Keratinocyte (primary cell): ENCODE data around the gene TIAM1. TPM values are rescaled to one million over a fixed set of nuclear protein-coding genes. Genes with fewer than 3 reads are reported as not detected.
A peak's percentile ranks its signal among the peaks of the same experiment; 100 is the strongest.

Experiments
- DNase-seq: peaks from one replicate; pipeline ENCODE4 v3.0.0-alpha.2; 2011; ENCODE audit warnings: low read depth, missing footprints, low spot score
- FAIRE-seq: peaks from 2 replicates; lab custom pipeline; 2011; peaks lifted over from hg19 to GRCh38; lab: Jason Lieb, UNC
- H2AFZ ChIP-seq: 2 replicates; pipeline ENCODE4 v1.6.0; 2012; ENCODE audit warnings: low read length, control low read depth, inconsistent platforms; ENCODE audit not compliant: control insufficient read depth
- H3K27ac ChIP-seq: 2 replicates; pipeline ENCODE4 v1.5.1; 2011; ENCODE audit warnings: low read length; ENCODE audit not compliant: control insufficient read depth, insufficient read depth
- H3K27me3 ChIP-seq: 3 replicates; pipeline ENCODE4 v1.6.0; 2011; ENCODE audit warnings: low read length; ENCODE audit not compliant: control insufficient read depth, insufficient read depth; ENCODE audit errors: extremely low read depth
- H3K36me3 ChIP-seq, 2 experiments: 2 replicates in 1 of 2; 3 replicates in 1 of 2; pipeline ENCODE4 v1.5.1; 2011; ENCODE audit warnings: low read length in 2 of 2, mild to moderate bottlenecking in 1 of 2; ENCODE audit not compliant: control insufficient read depth in 2 of 2, insufficient read depth in 2 of 2; ENCODE audit errors: extremely low read depth in 1 of 2
- H3K4me1 ChIP-seq: 3 replicates; pipeline ENCODE4 v1.5.1; 2011; ENCODE audit warnings: low read length; ENCODE audit not compliant: control insufficient read depth, insufficient read depth; ENCODE audit errors: extremely low read depth
- H3K4me2 ChIP-seq: 3 replicates; pipeline ENCODE4 v1.6.0; 2011; ENCODE audit warnings: low read depth, low read length; ENCODE audit not compliant: control insufficient read depth, insufficient read depth; ENCODE audit errors: extremely low read depth
- H3K4me3 ChIP-seq, 3 experiments: fragments of 200-600 bp in 1 of 3; sonication (generic) in 1 of 3; 2 replicates in 2 of 3; 3 replicates in 1 of 3; pipeline ENCODE4 v1.5.1; 2011 to 2016; ENCODE audit warnings: low read length in 3 of 3, mild to moderate bottlenecking in 3 of 3, control low read depth in 2 of 3, inconsistent platforms in 1 of 3, low read depth in 1 of 3, mixed read lengths in 1 of 3, mixed run types in 1 of 3, moderate library complexity in 1 of 3; ENCODE audit not compliant: control insufficient read depth in 2 of 3, insufficient read depth in 2 of 3; ENCODE audit errors: extremely low read depth in 1 of 3
- H3K79me2 ChIP-seq: 2 replicates; pipeline ENCODE4 v1.6.0; 2012; ENCODE audit warnings: low read length; ENCODE audit not compliant: control insufficient read depth, insufficient read depth
- H3K9ac ChIP-seq: 3 replicates; pipeline ENCODE4 v1.6.0; 2011; ENCODE audit warnings: low read length; ENCODE audit not compliant: control insufficient read depth, insufficient read depth; ENCODE audit errors: extremely low read depth
- H3K9me1 ChIP-seq: 3 replicates; pipeline ENCODE4 v1.6.0; 2011; ENCODE audit warnings: low read length; ENCODE audit not compliant: control insufficient read depth, insufficient read depth; ENCODE audit errors: extremely low read depth
- H3K9me3 ChIP-seq: 2 replicates; pipeline ENCODE4 v1.5.1; 2012; ENCODE audit warnings: low read depth, low read length; ENCODE audit not compliant: control insufficient read depth
- H4K20me1 ChIP-seq: 3 replicates; pipeline ENCODE4 v1.6.0; 2011; ENCODE audit warnings: low read length; ENCODE audit not compliant: control insufficient read depth, insufficient read depth; ENCODE audit errors: extremely low read depth
- EZH2 ChIP-seq: IDR thresholded peaks from one replicate; pipeline ENCODE4 v1.6.1; 2012; ENCODE audit warnings: inconsistent platforms, mild to moderate bottlenecking, low read length, moderate library complexity
- dilution Hi-C: fragments of 300-500 bp; cut with MboI; formaldehyde crosslinking; loops from one replicate; pipeline ENCODE4 v1.7.0; 2020; ENCODE audit warnings: low sequenced_read_pairs; ENCODE audit not compliant: extremely low pct_ligation_motif_present
- polyA plus RNA-seq, 5 experiments: library from polyadenylated mRNA; depleted of rRNA in 3 of 5; stranded (reverse) in 3 of 5; stranded (forward) in 1 of 5; unstranded in 1 of 5; fragments of >200 nt; gene quantifications; 1 replicate in 1 of 5; 2 replicates in 3 of 5; 3 replicates in 1 of 5; pipeline versions ENCODE4 v1.2.1 to v1.2.3, GENCODE V29; 2011 to 2012; ENCODE audit warnings: missing spikeins in 2 of 5, low read depth in 1 of 5, low replicate concordance in 1 of 5
- TF ChIP-seq, protein P1 (sequence below), 3 experiments: IDR thresholded peaks in 1 of 3; conservative IDR thresholded peaks in 1 of 3; optimal IDR thresholded peaks in 1 of 3; 2 replicates in 2 of 3; 3 replicates in 1 of 3; pipeline versions ENCODE3 to v1.5.1; 2011; ENCODE audit warnings: low read length in 3 of 3, mild to moderate bottlenecking in 3 of 3, moderate library complexity in 2 of 3, control low read depth in 1 of 3, inconsistent platforms in 1 of 3; ENCODE audit not compliant: insufficient read depth in 2 of 3; ENCODE audit errors: extremely low read depth in 1 of 3

Gene TIAM1
- polyA plus RNA-seq, 1 donor (not counting 4 experiments of a cell fraction or from before 2014, with no cell fraction given), result 8.3 TPM

DNA sequence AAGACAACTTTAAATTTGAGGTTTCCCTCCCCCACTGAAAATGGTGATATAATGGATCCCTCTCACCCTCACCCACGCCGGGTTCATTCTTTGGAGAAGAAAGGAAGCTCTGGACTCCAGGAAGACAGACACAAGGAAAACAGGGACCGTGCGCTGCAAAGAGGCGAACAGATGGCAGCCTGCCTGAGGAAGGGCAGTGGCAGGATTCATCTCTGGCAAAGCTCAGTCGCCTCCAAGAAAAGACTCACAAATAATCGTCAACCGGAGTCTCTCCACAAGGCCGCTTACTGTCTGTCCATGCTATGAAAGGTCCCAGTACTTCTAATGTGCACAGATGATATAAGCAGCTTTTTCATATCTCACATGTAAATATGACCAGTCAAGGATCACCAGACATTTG lies 110.3 kb downstream of the TIAM1 start:
- peaks cover 14% of the 10 kb centered on the region for H3K4me1 ChIP-seq
- dilution Hi-C loops, result no loop called here
- H2AFZ ChIP-seq, result no peak overlapping the region
- H3K9me3 ChIP-seq, result no peaks in the 10 kb centered on the region
- no peak overlapping the region for H3K9ac ChIP-seq
- no peak overlapping the region for H3K4me3 ChIP-seq
- no peaks in the 10 kb centered on the region for H3K9me1 ChIP-seq
- no peak overlapping the region for H3K4me2 ChIP-seq
- no peaks in the 10 kb centered on the region for H3K79me2 ChIP-seq
- no peaks in the 10 kb centered on the region for H3K36me3 ChIP-seq
- H4K20me1 ChIP-seq, result peaks cover 3% of the 10 kb centered on the region
- H3K27me3 ChIP-seq, result no peaks in the 10 kb centered on the region
- DNase-seq (no peak), FAIRE-seq (no peak)
- no peak for TF ChIP-seq EZH2
- TF ChIP-seq, protein P1, sequence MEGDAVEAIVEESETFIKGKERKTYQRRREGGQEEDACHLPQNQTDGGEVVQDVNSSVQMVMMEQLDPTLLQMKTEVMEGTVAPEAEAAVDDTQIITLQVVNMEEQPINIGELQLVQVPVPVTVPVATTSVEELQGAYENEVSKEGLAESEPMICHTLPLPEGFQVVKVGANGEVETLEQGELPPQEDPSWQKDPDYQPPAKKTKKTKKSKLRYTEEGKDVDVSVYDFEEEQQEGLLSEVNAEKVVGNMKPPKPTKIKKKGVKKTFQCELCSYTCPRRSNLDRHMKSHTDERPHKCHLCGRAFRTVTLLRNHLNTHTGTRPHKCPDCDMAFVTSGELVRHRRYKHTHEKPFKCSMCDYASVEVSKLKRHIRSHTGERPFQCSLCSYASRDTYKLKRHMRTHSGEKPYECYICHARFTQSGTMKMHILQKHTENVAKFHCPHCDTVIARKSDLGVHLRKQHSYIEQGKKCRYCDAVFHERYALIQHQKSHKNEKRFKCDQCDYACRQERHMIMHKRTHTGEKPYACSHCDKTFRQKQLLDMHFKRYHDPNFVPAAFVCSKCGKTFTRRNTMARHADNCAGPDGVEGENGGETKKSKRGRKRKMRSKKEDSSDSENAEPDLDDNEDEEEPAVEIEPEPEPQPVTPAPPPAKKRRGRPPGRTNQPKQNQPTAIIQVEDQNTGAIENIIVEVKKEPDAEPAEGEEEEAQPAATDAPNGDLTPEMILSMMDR (optimal IDR thresholded peaks at IDR 0.05 in 1 of 3, IDR thresholded peaks at IDR 0.05 in 1 of 3, conservative IDR thresholded peaks at IDR 0.05 in 1 of 3; ENCODE audit: extremely low read depth in 1 of 3, insufficient read depth in 2 of 3, low read length in 3 of 3), result no peak
- H3K27ac ChIP-seq, result no peak overlapping the region

DNA sequence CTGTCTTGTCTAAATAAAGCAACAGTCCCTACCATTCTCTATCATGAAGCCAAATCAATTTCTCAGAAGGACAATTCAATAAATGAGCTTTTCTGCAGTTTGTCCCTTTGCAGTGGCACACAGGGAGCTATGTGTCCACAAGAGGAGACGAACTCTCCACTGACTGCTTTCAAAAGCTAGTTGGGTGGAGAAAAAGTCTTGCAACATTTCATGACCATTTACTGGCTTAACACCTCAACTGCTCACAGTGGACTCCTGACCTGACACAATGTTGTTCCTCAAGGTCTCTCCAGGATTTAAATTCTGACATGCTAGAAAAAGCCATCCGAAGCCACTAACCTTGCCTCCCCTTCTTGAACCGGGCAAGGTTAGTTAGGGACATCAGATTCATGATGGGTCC lies 111.7 kb downstream of the TIAM1 start:
- FAIRE-seq, result peak; percentile 17
- TF ChIP-seq, protein P1 (optimal IDR thresholded peaks at IDR 0.05 in 1 of 3, IDR thresholded peaks at IDR 0.05 in 1 of 3, conservative IDR thresholded peaks at IDR 0.05 in 1 of 3; ENCODE audit: extremely low read depth in 1 of 3, insufficient read depth in 2 of 3, low read length in 3 of 3), result no peak
- H3K4me3 ChIP-seq, result no peak overlapping the region

More for the DNA sequence above, 111.7 kb downstream of the TIAM1 start:
- Histone ChIP-seq H3K4me2 (no peak overlapping the region), H3K79me2 (no peaks in the 10 kb centered on the region), H3K36me3 (no peaks in the 10 kb centered on the region), H3K9me3 (no peaks in the 10 kb centered on the region), H3K27ac (no peak overlapping the region), H3K9ac (no peak overlapping the region), H4K20me1 (no peaks in the 10 kb centered on the region), H3K9me1 (no peaks in the 10 kb centered on the region), H3K27me3 (no peaks in the 10 kb centered on the region), H2AFZ (no peak overlapping the region), H3K4me1 (peaks cover 14% of the 10 kb centered on the region)
- dilution Hi-C loops, result no loop called here
- no peak for DNase-seq
